Measurements from ENCODE around the gene NANS. TPM values are rescaled to one million over a fixed set of nuclear protein-coding genes. Genes with fewer than 3 reads are reported as not detected.
"Not testable (repeated sequence)": the region's sequence is repeated elsewhere in the genome, so short reads cannot be mapped to it uniquely, and the experiment has no call there.

NANS gene
- 119 and 152 TPM in 2 replicates for total RNA-seq (2014; rRNA removed; shearing (Covaris generic))

GRCh38 chr9:98056269-98057137 is at the start of gene NANS:
TSS of gene NANS (plus strand) at chr9:98056732. CDS start at chr9:98056809, 77 bp downstream.
- peak; percentile 96 for DNase-seq (ENCODE audit: low spot score)

- no peak for DNase-seq (ENCODE audit: low spot score)
These were observed 49.1 kb upstream of the NANS start for GRCh38 chr9:98007251-98007928.

- DNase-seq (ENCODE audit: low spot score) = no peak
These were observed 47.8 kb upstream of the NANS start for GRCh38 chr9:98008764-98009163.

- no peak for DNase-seq (ENCODE audit: low spot score)
These were observed 47.1 kb upstream of the NANS start for GRCh38 chr9:98009437-98009836.

GRCh38 chr9:98009936-98010335 is 46.6 kb upstream of the NANS start:
- no peak for DNase-seq (ENCODE audit: low spot score)

- no peak for DNase-seq (ENCODE audit: low spot score)
These were observed 46.1 kb upstream of the NANS start for GRCh38 chr9:98010445-98010844.

GRCh38 chr9:98011122-98011521 is 45.4 kb upstream of the NANS start:
- DNase-seq (ENCODE audit: low spot score) = no peak

- DNase-seq (ENCODE audit: low spot score) = no peak
These were observed 40.3 kb upstream of the NANS start for GRCh38 chr9:98016137-98016680.

GRCh38 chr9:98017306-98017705 is 39.2 kb upstream of the NANS start:
- DNase-seq (ENCODE audit: low spot score) = no peak

GRCh38 chr9:98018347-98018746 is 38.2 kb upstream of the NANS start:
- DNase-seq (ENCODE audit: low spot score) = no peak

- no peak for DNase-seq (ENCODE audit: low spot score)
These were observed 37.4 kb upstream of the NANS start for GRCh38 chr9:98019098-98019497.

- DNase-seq (ENCODE audit: low spot score) = not testable (repeated sequence)
These were observed 36.7 kb upstream of the NANS start for GRCh38 chr9:98019869-98020268.

GRCh38 chr9:98020476-98021145 is 35.9 kb upstream of the NANS start:
- no peak for DNase-seq (ENCODE audit: low spot score)

GRCh38 chr9:98021306-98022040 is 35.1 kb upstream of the NANS start:
- no peak for DNase-seq (ENCODE audit: low spot score)

GRCh38 chr9:98022447-98022846 is 34.1 kb upstream of the NANS start:
- DNase-seq (ENCODE audit: low spot score) = no peak

GRCh38 chr9:98024702-98025101 is 31.8 kb upstream of the NANS start:
- DNase-seq (ENCODE audit: low spot score) = no peak

GRCh38 chr9:98031169-98031568 is 25.4 kb upstream of the NANS start:
- no peak for DNase-seq (ENCODE audit: low spot score)

- DNase-seq (ENCODE audit: low spot score) = peak; percentile 55
These were observed 24.6 kb upstream of the NANS start for GRCh38 chr9:98031935-98032334.

GRCh38 chr9:98034593-98035546 is 21.7 kb upstream of the NANS start:
- DNase-seq (ENCODE audit: low spot score) = peak; percentile 71

- DNase-seq (ENCODE audit: low spot score) = no peak
These were observed 19.2 kb upstream of the NANS start for GRCh38 chr9:98037357-98037756.

All from H4 (cell line).